Measurements from ENCODE around the gene ADGRD1.
"Not testable (repeated sequence)": the region's sequence is repeated elsewhere in the genome, so short reads cannot be mapped to it uniquely, and the experiment has no call there.

Gene ADGRD1

DNA sequence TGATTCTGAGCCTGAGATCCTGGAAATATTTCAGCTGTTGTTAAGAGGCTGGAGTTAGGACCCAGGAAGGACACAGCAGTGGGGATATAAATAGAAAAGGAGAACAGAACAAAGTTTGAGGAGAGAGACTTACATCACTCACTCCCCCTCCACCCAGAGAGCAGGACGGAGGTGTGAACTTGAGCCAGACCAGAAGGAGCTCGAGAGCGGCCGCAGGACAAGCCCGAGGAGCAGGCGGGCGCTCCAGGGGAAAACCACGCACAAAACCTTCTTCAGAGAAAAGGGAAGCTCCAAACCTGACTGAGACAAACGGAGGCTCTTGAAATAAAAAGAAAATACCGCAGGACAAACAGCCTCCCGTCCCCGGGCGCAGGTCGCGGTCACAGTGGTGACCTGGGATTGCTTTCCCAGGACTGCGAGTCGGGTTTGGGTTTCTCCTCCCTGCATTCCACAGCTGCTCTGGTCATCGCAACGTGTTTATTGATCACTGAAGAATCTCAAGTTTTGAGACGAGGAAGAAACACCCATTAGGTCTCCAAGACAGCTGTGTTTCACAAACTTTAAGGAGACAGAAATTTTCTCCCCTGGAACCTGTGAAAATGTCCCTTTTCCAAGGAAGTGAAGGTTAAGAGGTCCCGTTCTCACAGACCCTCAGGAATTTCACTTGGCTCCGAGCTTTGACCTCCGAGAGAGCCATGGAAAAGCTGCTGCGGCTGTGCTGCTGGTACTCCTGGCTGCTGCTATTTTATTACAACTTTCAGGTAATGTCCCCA, at the start of gene ADGRD1:
Gene ADGRD1 (plus strand): TSS at position 137 of the 773 bp plus-strand sequence. CDS start 559 bp downstream, at position 696.
- no peak for DNase-seq (ENCODE audit: low read depth in 2 of 3, low spot score in 2 of 3)

DNA sequence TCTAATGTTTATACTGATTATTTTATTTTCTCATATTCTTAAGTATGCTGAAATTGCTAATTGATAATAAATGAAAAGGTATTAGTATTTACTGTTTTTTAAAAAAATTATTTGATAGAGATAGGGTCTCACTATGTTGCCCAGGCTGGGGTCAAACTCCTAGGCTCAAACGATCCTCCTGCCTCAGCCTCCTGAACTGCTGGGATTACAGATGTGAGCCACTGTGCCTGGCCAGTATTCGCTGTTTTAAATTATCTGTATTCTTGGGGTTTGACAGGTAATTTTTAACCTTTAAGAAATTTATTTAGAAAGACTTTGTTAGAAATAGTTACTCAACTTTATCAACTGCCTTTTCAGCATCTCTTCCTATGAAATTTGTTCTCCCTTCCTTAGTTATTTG, 49.6 kb upstream of the ADGRD1 start:
- DNase-seq (ENCODE audit: low read depth in 2 of 3, low spot score in 2 of 3), result no peak

DNA sequence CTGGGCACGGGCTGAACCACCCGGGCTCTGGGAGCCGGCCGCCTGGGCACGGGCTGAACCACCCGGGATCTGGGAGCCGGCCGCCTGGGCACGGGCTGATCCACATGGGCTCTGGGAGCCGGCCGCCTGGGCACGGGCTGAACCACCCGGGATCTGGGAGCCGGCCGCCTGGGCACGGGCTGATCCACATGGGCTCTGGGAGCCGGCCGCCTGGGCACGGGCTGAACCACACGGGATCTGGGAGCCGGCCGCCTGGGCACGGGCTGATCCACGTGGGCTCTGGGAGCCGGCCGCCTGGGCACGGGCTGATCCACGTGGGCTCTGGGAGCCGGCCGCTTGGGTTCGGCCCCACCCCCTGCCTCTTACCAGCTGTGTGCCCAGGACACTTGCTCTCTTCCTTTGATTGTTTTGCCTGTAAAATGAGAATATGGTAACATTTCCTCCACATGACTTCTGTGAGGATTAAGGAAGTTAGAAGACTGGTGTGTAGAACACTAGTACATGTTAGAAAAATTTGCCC, 48.7 kb upstream of the ADGRD1 start:
- not testable (repeated sequence) for DNase-seq (ENCODE audit: low read depth in 2 of 3, low spot score in 2 of 3)

DNA sequence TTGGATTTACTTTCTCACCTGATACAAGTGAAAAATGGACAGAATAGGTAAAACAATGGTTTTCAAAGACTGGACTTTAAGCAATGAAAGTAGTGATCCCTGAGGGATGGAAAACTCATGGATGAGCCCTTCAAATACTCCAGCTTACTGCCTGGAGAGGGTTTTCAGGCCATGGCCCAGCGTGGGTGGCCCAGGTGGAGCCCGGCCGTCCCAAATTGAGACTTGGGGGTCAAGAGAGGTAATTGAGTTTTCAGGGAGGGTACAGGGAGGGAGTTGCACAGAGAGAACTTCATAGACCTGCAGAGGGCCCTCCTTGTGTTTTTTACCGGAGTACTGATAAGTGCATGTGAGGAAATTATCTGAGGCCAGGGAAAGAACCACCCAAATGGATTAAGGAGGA, 44.6 kb upstream of the ADGRD1 start:
- DNase-seq (ENCODE audit: low read depth in 2 of 3, low spot score in 2 of 3), result no peak

DNA sequence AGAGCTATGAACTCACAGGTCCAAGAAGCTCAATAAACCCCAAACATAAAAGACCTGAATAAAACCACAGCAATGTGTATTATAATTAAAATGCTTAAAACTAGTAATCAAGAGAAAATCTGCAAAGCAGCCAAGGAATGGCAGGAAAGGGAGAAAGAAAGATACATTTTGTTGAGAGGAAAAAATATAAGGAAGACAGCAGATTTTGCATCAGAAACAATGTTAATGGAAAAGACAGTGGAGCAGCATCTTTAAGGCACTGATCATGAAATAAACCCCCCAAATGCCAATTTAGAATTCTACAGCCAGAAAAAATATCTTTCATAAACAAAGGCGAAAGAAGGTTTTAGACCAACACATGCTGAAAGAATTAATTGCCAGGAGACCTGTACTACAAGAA, 42.5 kb upstream of the ADGRD1 start:
- no peak for DNase-seq (ENCODE audit: low read depth in 2 of 3, low spot score in 2 of 3)

DNA sequence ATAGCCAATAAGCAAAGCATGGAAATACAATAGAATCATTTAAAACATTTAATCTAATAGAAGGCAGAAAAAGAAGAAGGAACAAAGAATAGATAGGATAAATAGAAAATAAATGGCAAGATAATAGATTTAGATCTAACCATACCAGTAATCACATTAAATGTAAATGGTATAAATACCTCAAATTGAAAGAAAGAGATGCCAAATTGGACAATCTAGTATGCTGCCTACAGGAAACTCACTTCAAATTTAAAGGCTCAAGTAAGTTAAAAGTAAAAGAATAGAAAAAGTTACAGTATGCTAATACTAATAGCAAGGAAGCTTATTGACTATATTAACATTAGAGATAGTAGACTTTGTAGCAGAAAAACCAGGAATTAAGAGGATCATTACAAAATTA, 41.8 kb upstream of the ADGRD1 start:
- no peak for DNase-seq (ENCODE audit: low read depth in 2 of 3, low spot score in 2 of 3)

DNA sequence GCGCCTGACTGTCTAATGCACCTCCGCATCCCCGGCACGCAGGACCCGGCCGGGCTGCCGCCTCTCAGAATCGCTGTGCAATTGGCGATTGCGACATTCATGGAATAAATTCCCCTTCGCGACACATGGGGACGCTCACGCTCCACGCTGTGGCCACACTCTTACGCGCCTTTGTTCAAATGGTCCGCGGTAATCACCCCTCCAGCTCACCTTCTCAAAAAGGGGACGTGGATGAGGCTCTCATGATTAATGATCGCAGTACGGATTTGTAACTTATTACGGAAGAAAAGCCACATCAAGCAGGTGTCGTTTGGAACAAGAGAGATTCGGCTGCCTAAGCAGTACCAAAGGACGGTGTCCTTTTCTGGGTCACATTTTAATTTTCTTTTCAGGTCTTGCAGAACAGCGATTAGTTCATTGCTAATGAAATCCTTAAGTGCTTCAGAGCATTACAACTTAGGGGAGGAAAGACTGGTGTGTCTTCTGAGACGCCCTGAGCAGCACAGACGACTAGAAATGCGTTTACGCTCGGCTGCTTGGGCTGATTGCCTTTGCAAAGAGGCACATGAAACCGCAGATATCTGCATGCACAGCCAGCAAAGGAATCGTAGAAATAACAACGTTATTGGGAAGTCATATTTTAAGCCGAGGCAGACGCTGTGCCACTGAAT, 37.3 kb upstream of the ADGRD1 start:
- peak in 1 of 3 experiments; percentile 6 for DNase-seq (ENCODE audit: low read depth in 2 of 3, low spot score in 2 of 3)

DNA sequence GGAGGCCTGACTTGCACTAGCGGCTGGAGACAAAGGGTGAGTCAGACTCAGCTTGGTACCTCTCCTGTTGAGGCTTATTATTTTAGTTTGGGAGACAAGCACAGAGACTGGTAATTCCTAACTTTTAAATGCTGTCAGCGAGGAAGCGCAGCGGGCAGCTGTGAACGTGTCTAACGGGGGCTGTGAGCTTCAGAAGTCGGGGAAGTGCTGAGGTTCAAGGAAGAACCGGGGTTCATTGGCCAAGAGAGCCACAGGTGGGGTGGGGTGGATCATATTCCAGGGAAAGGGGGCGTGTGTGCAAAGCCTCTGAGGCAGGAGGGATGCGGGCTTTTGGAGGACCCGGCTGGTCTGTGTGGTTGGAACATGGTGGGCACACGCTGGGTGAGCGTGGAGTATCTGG, 36.1 kb upstream of the ADGRD1 start:
- DNase-seq (ENCODE audit: low read depth in 2 of 3, low spot score in 2 of 3), result no peak

DNA sequence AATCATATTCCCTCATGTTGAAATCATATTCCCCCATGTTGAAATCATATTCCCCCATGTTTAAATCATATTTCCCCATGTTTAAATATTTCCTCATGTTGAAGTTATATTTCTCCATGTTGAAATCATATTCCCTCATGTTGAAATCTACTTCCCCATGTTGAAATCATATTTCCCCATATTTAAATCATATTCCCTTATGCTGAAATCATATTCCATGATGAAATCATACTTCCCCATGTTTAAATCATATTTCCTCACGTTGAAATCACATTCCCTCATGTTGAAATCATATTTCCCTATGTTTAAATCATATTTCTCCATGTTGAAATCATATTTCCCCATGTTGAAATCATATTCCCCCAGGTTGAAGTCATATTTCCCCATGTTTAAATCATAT, 34.6 kb upstream of the ADGRD1 start:
- DNase-seq (ENCODE audit: low read depth in 2 of 3, low spot score in 2 of 3), result no peak

DNA sequence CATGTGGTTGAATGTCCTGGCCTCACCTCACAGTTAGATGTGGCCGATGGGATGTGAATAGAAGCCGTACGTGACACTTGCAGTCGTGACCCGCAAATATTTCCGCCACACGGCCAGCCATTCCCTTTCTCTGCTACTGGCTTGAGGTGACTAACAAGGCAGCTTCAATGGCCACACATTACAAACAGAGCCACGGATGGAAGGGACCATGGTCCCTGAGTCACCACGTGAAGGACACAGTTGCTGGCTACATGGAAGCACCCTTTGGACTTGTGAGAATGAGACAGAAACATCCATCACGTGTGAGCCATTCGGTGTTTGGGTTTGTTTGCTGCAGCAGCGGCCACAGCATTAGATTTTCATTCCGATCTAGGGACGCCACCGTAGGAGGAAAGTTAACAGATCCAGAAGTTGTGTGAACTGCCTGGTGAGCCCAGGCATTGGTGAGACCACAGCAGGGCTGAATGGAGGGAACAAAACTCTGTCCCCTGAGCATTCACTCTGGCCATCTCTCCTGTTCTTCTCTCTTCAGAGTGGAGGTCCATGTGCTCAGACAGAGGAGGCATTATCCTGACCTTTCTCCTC, 33.5 kb upstream of the ADGRD1 start:
- no peak for DNase-seq (ENCODE audit: low read depth in 2 of 3, low spot score in 2 of 3)

DNA sequence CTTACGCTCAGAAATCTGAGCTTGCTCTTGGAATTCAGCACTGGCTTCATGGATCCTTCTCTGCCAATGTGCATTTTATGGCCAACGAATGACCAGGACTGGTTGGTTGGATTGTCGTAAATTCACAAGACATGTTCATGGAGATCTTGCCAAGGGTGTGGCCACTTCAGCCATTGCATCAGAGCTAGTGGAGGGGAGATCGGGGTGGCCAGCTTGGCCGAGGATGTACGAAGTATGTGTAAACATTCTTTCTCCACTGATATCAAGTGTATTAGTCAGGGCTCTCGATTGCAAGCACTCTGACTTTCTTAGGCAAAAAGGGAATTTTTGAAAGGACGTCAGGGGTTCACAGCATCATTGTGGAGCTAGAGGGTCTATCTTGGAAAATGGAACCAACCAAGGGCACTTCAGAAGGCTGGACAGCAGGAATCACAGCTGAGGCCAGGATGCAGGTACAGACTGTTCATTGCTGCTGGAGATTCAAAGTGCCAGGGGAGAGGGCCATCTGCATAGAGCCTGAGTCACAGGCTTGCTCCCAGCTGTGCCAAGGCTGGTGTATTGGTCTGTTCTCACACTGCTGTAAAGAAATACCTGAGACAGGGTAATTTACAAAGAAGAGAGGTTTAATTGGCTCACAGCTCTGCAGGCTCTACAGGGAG, 32.9 kb upstream of the ADGRD1 start:
- no peak for DNase-seq (ENCODE audit: low read depth in 2 of 3, low spot score in 2 of 3)

DNA sequence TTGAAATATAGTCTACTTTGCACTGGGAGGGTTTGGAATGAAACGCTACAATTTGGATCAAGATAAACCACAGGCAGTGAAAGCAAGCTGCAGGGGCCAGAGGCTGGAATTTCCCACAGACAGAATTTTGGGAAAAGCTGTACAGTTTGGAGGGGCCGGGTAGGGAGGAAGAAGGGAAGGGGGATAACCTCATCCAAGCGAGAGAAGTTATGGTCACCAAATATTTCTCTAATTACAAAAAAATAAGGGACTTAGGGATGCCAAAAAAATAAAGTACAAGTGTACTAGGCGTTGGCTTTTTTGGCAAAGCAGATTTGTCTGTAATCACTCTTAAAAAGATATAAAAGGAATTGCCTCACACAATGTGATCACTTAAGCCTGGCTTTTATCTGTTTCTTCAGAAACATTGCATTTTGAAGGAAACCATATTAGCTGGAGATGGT, 31.2 kb upstream of the ADGRD1 start:
- no peak for DNase-seq (ENCODE audit: low read depth in 2 of 3, low spot score in 2 of 3)

DNA sequence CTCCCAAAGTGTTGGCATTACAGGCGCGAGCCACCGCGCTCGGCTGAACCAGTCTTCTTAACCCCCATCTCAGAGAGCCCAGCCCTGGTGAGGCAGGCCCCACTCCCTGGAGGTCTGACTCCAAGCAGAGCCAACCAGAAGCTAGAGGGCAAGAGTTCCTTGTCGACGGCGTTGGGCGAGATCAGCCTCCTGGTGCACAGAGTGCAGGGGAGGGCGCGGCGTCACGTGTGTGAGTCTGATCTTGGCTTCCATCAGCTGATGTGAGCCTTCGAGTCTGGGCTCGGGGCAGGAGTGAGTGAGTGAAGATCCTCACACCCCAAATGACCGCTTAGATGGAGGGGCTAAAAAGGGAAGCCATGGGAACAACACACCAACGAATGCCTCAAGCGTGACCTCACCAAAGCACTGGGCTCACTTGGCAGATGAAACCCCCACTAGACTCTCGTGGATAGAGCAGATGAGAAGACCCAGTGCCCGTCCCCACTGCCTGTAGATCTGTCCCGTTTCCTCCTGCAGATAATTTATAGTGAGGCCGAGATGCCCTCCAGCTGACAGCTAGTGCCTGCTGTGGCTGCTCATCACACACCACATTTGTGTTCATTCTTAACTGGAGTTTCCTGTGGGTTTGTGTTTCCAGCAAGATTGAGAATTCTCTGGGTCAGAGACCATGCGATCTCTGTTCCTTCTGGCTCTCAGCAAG, 28.6 kb upstream of the ADGRD1 start:
- no peak for DNase-seq (ENCODE audit: low read depth in 2 of 3, low spot score in 2 of 3)

DNA sequence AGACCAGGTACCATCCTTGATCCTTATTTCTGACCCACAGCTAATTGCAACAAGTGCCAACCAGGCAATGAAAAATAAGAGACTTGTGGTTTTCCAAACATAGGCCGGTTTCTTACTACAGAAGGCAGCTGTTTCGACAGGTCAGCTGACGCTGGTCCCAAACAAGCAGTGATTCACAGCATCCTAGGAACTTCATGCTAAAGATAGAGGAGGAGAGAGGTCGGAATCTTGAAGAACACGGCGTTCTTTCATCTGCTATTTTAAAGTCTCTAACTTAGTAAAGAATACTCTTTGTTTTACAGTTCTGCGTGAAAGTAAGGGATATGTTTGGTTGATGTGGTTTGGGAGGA, 28.1 kb upstream of the ADGRD1 start:
- no peak for DNase-seq (ENCODE audit: low read depth in 2 of 3, low spot score in 2 of 3)

DNA sequence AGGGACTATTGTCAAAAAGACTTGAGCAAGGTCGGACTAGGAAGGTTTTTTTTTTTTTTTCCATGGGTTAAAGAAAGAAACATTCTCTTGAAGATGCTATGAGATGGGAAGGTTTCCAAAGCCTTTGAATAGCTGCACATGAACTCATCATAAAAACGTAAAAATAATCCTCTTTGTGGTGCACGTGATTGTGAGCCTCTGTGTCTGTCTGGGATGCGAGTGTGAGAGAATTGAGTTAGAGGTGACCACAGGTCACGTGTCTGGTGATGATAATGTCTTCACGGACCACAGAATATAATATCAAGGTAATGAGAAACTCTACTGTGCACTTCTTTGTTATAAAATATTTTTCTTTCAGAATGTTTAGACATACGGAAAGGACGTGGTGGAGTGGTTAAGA, 24.3 kb upstream of the ADGRD1 start:
- DNase-seq (ENCODE audit: low read depth in 2 of 3, low spot score in 2 of 3), result no peak

DNA sequence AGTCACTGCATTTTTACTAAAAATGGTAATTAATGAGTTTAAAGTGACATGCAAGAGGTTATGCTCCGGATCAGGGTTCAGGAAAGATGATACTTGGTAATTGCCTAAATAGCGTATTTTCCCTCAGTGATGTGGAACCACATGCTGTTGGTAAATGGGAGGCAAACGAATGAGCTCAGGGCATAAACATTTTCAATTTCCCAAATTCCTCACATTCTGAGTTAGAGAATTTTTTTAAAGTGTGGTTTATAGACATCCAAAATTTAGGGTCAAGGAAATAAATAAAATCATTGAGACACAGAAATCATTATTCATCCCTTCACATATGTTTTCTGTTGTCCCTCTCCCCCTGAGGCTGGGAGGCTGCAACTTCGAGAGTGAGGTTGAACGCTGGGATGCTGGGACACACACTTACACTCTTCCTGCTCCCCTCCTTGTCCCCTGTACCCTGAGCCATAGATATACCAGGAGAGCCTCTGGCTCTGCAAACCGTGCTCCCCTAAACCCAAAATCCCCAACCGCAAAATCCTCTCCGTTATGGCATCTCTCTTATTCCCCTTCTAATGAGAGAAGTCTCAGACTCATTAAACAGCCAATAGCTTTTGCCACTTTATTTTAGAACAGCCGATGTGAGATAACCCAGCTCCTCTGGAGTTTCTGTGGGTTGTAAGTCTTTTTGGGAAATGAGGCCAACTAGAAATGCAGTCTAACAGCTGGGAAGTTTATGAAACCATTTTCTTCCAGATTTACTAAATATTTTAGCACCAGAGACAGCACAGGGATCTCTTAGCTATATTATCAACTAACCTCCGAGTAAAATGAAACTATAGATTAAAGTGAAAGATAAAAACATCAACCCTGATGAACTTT, 21.4 kb upstream of the ADGRD1 start:
- no peak for DNase-seq (ENCODE audit: low read depth in 2 of 3, low spot score in 2 of 3)

DNA sequence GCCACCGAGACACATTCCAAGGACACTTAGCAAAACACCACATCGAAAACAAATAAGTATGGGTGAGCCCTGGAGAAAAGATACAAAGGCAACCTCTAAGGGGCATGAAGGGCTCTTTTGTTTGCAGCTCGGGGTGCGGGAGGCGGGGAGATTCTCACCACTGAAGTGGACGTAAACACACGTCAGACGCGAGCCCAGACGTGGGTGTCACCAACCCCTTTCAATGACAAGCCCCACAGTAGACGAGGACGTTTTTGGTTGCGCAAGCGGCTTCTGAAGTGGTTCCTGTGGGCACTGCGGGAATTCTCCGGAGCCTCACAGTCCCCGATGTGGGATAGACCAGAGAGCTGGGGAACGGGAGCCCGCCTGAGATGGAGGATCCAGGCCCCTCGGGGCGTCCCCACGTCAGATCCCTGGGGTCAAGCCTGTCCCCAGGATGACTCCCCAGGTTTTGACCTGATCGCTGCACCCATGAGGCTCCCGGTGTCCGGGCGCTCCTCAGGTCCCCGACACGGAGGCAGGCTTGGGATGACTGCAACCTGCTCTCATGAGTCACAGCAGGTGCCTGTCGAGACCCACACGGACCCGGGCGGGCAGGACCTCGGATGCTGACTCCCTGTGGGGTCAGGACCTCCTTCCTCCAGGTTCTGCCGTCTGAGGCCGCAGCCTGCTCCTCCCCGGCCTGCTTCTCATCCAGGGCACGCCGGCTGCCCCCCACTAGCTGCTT, 20.3 kb upstream of the ADGRD1 start:
- DNase-seq (ENCODE audit: low read depth in 2 of 3, low spot score in 2 of 3), result no peak

DNA sequence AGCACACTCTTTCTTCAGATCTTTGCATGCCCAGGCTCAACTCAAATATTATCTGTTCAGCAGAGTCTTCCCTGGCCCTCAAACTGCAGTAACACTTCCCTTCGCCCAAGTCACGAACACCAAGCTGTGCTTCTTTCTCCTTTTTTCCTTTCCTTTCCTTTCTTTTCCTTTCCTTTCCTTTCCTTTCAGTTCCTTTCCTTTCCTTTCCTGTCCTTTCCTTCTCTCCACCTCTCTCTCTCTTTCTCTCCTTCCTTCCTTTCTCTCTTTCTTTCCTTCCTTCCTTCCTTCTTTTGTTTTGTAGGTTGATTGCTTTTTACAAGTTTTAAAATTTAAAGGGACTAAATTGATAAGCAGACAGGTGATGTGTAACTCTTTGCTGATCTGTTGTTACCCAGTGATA, 19.0 kb upstream of the ADGRD1 start:
- DNase-seq (ENCODE audit: low read depth in 2 of 3, low spot score in 2 of 3), result no peak

DNA sequence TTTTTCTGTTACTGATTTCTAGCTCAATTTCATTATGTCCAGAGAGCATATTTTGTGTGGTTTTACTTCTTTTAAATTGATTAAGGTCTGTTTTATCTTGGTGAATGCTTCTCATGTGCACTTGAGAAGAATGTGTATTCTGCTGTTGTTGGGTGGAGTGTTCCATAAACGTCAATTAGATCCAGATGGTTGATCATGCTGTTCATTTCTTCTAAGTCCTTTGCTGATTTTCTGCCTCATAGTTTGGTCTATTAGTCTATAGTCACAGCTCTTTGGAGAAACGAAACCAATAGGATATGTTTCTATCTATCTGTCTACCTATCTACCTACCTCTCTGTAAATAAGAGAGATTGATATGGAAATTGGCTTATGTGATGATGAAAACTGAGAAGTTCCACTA, 17.1 kb upstream of the ADGRD1 start:
- no peak for DNase-seq (ENCODE audit: low read depth in 2 of 3, low spot score in 2 of 3)

DNA sequence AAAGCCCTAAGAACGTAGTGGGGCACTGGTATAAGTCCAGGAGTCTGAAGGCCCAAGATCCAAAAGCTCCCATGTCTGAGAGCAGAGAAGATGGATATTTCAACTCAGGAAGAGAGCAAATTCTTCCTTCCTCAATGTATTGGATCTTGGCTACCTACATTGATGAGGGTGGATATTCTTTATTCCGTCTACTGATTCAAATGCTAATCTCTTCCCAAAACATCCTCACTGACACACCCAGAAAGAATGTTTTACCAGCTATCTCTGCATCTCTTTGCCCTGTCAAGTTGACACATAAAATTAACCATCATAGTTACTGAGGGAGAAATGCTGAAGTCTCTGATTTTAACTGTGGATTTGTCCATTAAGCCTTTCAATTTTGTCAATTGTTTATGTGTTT, 16.6 kb upstream of the ADGRD1 start:
- DNase-seq (ENCODE audit: low read depth in 2 of 3, low spot score in 2 of 3), result no peak

All from activated CD8-positive, alpha-beta memory T cell treated with anti-CD3 and anti-CD28 coated beads for 48 hours (primary cell).